GM18868 (cell line): Measurements from ENCODE around the gene ERV3-1.
"Not testable (repeated sequence)": the region's sequence is repeated elsewhere in the genome, so short reads cannot be mapped to it uniquely, and the experiment has no call there.

ENCODE experiments used
- ATAC-seq: cut with Tn5 transposase; IDR thresholded peaks from one replicate; pipeline ENCODE4 v1.9.1; 2021; ENCODE audit warnings: mild to moderate bottlenecking, moderate library complexity; ENCODE audit not compliant: unreplicated experiment

The ERV3-1 gene

DNA sequence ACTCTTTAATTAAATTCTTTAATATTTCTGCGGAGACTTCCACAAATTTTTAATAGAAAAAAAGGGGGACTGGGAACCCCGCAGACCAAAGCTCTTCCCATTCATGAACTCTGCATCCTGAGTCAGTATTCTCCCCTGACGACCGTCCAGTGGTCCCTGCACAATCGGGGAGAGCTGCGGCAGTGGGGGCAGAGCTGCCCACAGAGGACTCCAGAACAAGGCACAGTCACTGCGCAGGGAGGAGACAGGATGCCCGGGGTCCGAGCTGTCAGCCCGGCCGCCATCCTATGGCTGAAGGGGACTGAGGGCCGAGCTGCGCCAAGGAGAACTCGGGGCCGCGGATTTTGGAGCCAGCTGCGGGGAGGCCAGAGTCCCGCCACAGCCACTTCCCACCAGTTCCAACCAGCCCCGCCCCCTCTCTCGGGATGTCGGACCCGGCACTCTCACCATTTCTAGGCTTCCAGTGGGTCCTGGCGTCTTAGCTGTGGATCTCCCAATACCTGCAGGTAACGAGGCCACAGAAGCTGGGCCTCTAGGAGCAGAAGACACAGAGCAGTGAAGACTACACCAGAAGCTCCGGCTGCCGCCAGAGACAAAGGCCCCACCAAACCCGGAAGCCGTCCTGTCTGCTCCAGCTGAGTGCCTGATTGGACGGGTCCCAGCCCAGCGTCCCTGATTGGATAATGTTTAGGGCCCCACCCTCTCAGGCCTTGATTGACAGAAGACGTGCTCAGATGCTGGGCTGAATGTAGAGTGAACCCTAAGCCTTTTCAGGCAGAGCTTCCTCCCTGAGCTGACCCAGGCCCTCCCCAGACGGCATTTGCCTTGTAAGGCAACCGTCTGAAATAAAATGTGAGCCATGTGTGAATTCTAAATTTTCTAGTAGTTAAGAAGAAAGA lies at the start of gene ERV3-1:
Gene ERV3-1, minus strand, starts transcription at position 594 of the 899 bp plus-strand sequence. CDS start 13,661 bp downstream, outside the sequence.
- ATAC-seq = peak; percentile 100

- not testable (repeated sequence) for ATAC-seq
Observed at GRCh38 chr7:65055786-65056185, 49.3 kb upstream of the ERV3-1 start.

GRCh38 chr7:65054466-65054994 lies 48.0 kb upstream of the ERV3-1 start:
- ATAC-seq = not testable (repeated sequence)

- not testable (repeated sequence) for ATAC-seq
Observed at GRCh38 chr7:65051654-65052053, 45.2 kb upstream of the ERV3-1 start.

- ATAC-seq = not testable (repeated sequence)
Observed at GRCh38 chr7:65051139-65051538, 44.7 kb upstream of the ERV3-1 start.

DNA sequence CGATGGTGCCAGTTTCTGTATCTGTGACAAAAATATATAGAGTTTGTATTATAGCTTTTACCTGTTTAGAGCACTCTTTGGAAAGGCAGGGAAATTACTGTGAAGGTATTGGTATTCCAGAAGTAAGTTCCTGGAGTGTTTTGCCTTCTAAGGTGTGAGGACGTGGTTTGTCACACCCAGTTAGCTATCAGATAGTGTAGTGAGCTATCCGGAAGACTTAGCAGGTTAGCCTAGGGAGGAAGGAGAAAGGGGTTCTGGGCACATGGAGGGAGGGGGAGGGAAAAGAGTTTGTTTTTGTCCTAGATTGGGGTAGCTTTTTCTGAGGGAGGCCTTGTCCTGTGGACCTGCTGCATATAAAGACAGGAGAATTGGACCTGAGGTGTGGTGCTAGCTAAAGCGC lies 39.8 kb upstream of the ERV3-1 start:
- not testable (repeated sequence) for ATAC-seq

DNA sequence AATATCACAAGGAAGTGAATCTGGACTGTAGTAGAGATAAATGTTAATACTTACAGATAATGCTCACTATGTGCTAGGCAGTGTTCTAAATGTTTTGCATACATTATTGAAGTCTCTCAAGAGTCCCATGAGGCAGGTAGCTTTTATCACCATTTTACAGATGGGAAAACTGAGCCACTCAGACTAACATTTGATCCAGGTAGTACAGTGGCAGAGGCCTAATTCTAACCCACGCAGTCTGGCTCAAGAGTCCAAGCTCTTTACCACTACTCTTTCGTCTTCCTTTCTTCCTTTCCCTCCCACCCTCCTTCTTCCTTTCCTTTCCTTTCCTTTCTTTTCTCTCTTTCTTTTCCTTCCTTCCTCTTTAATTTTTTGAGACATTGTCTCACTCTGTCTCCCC lies 39.1 kb upstream of the ERV3-1 start:
- ATAC-seq = not testable (repeated sequence)

GRCh38 chr7:65038767-65039166 lies 32.3 kb upstream of the ERV3-1 start:
- ATAC-seq = peak; percentile 15

DNA sequence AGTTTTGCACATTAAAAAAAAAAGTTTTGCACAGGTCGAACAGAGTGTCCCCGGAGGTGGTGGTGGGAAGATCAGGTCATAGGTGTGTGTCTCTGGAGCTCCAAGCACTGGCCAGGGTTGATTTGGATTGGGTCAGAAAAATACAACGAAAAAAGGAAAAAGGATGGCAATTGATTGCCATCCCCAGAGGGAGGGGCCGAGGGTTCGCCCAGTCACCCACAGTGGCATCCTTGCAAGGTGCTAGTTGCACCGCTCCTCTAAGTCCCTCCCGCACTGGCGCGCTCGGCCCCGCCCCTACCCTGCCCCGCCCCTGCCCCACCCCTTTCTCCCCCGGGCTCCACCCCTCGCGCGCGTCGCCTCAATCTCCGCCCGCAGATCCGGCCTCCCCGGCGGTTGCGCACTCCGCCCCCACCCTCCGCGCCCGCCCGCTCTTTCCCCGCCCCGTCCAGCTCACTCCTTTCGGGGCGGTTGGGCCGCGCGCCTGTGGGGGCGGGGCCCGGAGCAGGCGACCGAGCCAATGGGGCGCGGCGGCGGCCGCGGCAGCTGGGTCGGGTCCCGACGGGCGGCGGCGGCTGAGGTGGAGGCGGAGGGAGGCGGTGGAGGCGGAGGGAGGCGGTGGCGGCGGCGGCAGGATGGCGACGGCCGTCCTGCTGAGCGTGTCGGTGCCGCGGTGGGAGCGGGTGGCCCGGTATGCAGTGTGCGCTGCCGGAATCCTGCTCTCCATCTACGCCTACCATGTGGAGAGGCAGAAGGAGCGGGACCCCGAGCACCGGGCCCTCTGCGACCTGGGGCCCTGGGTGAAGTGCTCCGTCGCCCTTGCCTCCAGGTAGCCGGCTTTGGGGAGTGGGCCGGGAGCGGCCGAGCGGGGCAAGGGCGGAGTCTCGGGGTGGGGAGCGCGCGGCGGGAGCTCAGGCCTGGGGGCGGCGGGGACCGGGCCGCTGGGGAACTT lies 31.5 kb upstream of the ERV3-1 start:
- peak; percentile 85 for ATAC-seq

- ATAC-seq = not testable (repeated sequence)
Observed at GRCh38 chr7:65036526-65036925, 30.0 kb upstream of the ERV3-1 start.

- ATAC-seq = not testable (repeated sequence)
Observed at GRCh38 chr7:65035469-65035868, 29.0 kb upstream of the ERV3-1 start.

GRCh38 chr7:65034120-65034782 lies 27.8 kb upstream of the ERV3-1 start:
- not testable (repeated sequence) for ATAC-seq

GRCh38 chr7:65033391-65033790 lies 26.9 kb upstream of the ERV3-1 start:
- ATAC-seq = not testable (repeated sequence)

- ATAC-seq = not testable (repeated sequence)
Observed at GRCh38 chr7:65025023-65025422, 18.5 kb upstream of the ERV3-1 start.

DNA sequence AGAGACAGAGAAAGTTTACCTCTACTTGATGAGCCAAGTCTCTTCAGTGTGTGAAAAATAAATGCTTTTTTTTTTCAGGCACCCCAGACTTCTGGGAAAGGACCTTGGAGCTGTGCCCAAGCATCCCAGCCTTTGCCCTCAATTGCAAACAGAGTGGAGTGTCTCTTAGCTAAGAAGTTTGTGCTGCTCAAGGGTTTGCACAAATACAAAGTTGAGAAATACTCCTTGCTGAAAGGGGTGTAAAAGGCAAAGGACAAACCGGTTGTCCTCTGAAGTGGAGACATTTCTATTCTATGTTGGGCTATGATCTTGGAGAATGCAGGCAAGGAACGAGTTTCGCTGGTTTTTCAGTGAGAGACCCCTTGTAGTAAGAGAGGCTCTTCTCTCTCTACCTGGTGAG lies 14.5 kb upstream of the ERV3-1 start:
- ATAC-seq = not testable (repeated sequence)

GRCh38 chr7:65009881-65010280 lies 3.4 kb upstream of the ERV3-1 start:
- not testable (repeated sequence) for ATAC-seq

GRCh38 chr7:65009394-65009793 lies 2.9 kb upstream of the ERV3-1 start:
- not testable (repeated sequence) for ATAC-seq

DNA sequence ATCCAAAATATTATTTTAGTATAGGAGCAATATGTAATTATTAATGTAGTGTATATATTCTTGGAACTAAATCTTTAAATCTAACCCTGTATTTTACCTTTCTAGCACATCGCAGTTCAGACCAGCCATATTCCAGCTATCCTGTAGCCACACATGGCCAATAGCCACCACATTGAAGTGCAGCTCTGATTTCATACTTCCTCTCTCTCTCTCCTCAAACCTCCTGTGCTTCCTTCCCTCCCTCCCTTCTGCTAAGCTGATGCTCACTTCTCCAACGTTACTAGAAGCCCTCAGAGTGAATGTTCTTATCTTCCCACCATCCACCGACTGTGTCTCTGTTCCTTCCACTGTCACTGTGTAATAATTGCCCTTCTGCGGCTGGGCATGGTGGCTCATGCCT lies 549 bp upstream of the ERV3-1 start:
- ATAC-seq = peak; percentile 19

GRCh38 chr7:65004575-65004974 lies 1.9 kb downstream of the ERV3-1 start:
- ATAC-seq = no peak

DNA sequence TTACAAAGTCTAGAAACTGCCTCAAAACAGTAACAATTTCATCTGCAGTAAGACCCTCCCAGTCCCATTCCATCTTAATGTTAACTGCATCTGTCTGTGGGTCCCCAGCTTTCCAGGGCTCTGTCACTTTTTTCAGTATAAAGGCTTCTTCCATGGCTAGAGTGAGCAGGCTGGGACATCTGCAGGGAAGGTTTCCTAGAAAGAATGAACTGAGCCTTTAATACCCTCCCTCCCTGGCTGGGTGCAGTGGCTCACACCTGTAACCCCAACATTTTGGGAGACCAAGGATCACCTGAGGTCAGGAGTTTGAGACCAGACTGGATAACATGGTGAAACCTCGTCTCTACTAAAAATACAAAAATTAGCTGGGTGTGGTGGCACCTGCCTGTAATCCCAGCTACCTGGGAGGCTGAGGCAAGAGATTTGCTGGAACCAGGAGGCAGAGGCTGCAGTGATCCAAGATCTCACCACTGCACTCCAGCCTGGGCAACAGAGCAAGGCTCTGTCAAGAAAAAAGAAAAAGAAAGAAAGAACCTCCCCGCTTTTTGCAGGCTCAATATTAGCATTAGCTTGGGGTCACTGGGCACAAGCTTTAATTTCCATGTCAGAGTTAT lies 3.4 kb downstream of the ERV3-1 start:
- ATAC-seq = no peak
